Neural cell (in vitro differentiated cells): ENCODE measurements around the gene INHA. TPM values are rescaled to one million over a fixed set of nuclear protein-coding genes. Genes with fewer than 3 reads are reported as not detected.

Experiments
- H2AFZ ChIP-seq: fragments of 200-600, 300-800 bp; sonication (generic), shearing (Covaris generic); 2 replicates; pipeline ENCODE4 v1.6.0; 2014; ENCODE audit warnings: low read depth, mild to moderate bottlenecking, antibody characterized with exemption, low read length, moderate library complexity
- H3F3A ChIP-seq: fragments of 200-600 bp; shearing (Covaris generic); 2 replicates; pipeline ENCODE4 v1.6.1; 2016; ENCODE audit warnings: mild to moderate bottlenecking, moderate library complexity, mixed read lengths, antibody characterized with exemption, low read length; ENCODE audit not compliant: insufficient read depth, poor library complexity, severe bottlenecking
- H3K27ac ChIP-seq: fragments of 200-600, 300-800 bp; sonication (generic), shearing (Covaris generic); 2 replicates; pipeline ENCODE4 v1.5.1; 2014; ENCODE audit warnings: mild to moderate bottlenecking, low read length, moderate library complexity
- H3K27me3 ChIP-seq: fragments of 300-800, 200-600 bp; sonication (generic), shearing (Covaris generic); 2 replicates; pipeline ENCODE4 v1.6.0; 2014; ENCODE audit warnings: mild to moderate bottlenecking, low read depth, low read length, moderate library complexity; ENCODE audit not compliant: insufficient read depth
- H3K36me3 ChIP-seq: fragments of 300-800, 200-600 bp; sonication (generic), shearing (Covaris generic); 2 replicates; pipeline ENCODE4 v1.5.1; 2014; ENCODE audit warnings: mild to moderate bottlenecking, antibody characterized with exemption, low read length, moderate library complexity; ENCODE audit not compliant: insufficient read depth
- H3K4me2 ChIP-seq: fragments of 300-800, 200-600 bp; sonication (generic), shearing (Covaris generic); 2 replicates; pipeline ENCODE4 v1.6.0; 2014; ENCODE audit warnings: mild to moderate bottlenecking, low read length
- H3K4me3 ChIP-seq: fragments of 300-800, 200-600 bp; sonication (generic), shearing (Covaris generic); 2 replicates; pipeline ENCODE4 v1.5.1; 2014; ENCODE audit warnings: mild to moderate bottlenecking, low read length, moderate library complexity
- H3K79me2 ChIP-seq: fragments of 200-600 bp; shearing (Covaris generic); replicated peaks from 2 replicates; pipeline ENCODE4 v1.6.0; 2014; ENCODE audit warnings: mild to moderate bottlenecking, low read length, moderate library complexity; ENCODE audit not compliant: insufficient read depth
- H3K9ac ChIP-seq: fragments of 300-800, 200-600 bp; sonication (generic), shearing (Covaris generic); 2 replicates; pipeline ENCODE4 v1.6.1; 2016; ENCODE audit warnings: mild to moderate bottlenecking, low read length, mixed read lengths
- H3K9me2 ChIP-seq: fragments of 200-600 bp; shearing (Covaris generic); 2 replicates; pipeline ENCODE4 v1.6.1; 2016; ENCODE audit warnings: mild to moderate bottlenecking, low read length, mixed read lengths; ENCODE audit not compliant: insufficient read depth
- H3K9me3 ChIP-seq: fragments of 200-600, 300-800 bp; sonication (generic), shearing (Covaris generic); 2 replicates; pipeline ENCODE4 v1.6.1; 2016; ENCODE audit warnings: mild to moderate bottlenecking, mixed run types, low read length, moderate library complexity, mixed read lengths
- H4K20me1 ChIP-seq: fragments of 200-600 bp; shearing (Covaris generic); 2 replicates; pipeline ENCODE4 v1.6.1; 2016; ENCODE audit warnings: mild to moderate bottlenecking, mixed run types; ENCODE audit not compliant: insufficient read depth
- CTCF ChIP-seq: fragments of 450-650 bp; IDR thresholded peaks from 2 replicates; pipeline ENCODE4 v1.5.1; 2014; ENCODE audit warnings: antibody characterized with exemption, mild to moderate bottlenecking, moderate library complexity; ENCODE audit not compliant: poor library complexity, severe bottlenecking
- EP300 ChIP-seq: fragments of 450-650 bp; conservative IDR thresholded peaks from 2 replicates; pipeline ENCODE4 v1.6.1; 2014; ENCODE audit warnings: antibody characterized with exemption, mild to moderate bottlenecking, moderate library complexity; ENCODE audit not compliant: poor library complexity, severe bottlenecking
- EZH2 ChIP-seq: fragments of 200-600, 300-800 bp; shearing (Covaris generic), sonication (generic); IDR thresholded peaks from 2 replicates; pipeline ENCODE4 v1.6.1; 2014; ENCODE audit warnings: antibody characterized with exemption, low read length, borderline replicate concordance, mild to moderate bottlenecking; ENCODE audit not compliant: insufficient read depth, poor library complexity, severe bottlenecking
- MXI1 ChIP-seq: fragments of 450-650 bp; conservative IDR thresholded peaks from 2 replicates; pipeline ENCODE4 v1.6.1; 2014; ENCODE audit warnings: antibody characterized with exemption, mild to moderate bottlenecking; ENCODE audit not compliant: poor library complexity, severe bottlenecking
- POLR2AphosphoS5 ChIP-seq: IDR thresholded peaks from 2 replicates; pipeline ENCODE4 v1.6.1; 2012
- RAD21 ChIP-seq: fragments of 450-650 bp; conservative IDR thresholded peaks from 2 replicates; pipeline ENCODE4 v1.6.1; 2014; ENCODE audit warnings: antibody characterized with exemption, mild to moderate bottlenecking, moderate library complexity
- SMC3 ChIP-seq: fragments of 450-650 bp; conservative IDR thresholded peaks from 2 replicates; pipeline ENCODE4 v1.6.1; 2014; ENCODE audit warnings: antibody characterized with exemption, mild to moderate bottlenecking, moderate library complexity; ENCODE audit not compliant: poor library complexity
- TAF1 ChIP-seq: IDR thresholded peaks from 2 replicates; pipeline ENCODE4 v1.6.1; 2012; ENCODE audit warnings: low read depth
- polyA plus RNA-seq: library from polyadenylated mRNA; depleted of rRNA; stranded (reverse); fragments of >200 nt; gene quantifications from 2 replicates; pipeline ENCODE4 v1.2.3, GENCODE V29; 2014
- TF ChIP-seq, protein P1 (sequence below): IDR thresholded peaks from 2 replicates; pipeline ENCODE4 v1.6.1; 2012; ENCODE audit warnings: borderline replicate concordance

INHA gene
- polyA plus RNA-seq, 1 donor from 2014 or later = 2.7 TPM

DNA sequence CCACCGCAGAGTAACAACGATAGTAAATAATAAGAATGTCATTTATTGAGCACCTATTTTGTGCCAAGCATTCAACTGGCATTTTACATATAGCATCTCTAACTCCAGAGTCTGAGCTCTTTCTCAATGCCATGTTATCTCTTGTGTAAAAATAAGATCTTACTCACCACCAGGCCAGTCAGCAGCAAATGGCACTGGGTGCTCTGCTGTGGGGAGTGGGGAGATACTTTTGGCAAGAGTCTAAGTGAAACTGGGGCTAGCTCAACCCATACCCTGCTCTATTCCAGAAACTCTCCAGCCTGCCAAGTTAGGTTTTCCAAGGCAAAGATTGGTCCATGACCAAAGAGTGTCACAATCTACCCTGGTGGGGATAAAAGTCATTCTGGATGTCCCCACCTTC, 50.4 kb downstream of the INHA start:
- no peaks in the 10 kb centered on the region for H3K27me3 ChIP-seq
- no peak overlapping the region for H3K4me3 ChIP-seq
- no peaks in the 10 kb centered on the region for H3K9me3 ChIP-seq
- H3K4me2 ChIP-seq = no peak overlapping the region
- H4K20me1 ChIP-seq = no peaks in the 10 kb centered on the region
- no peaks in the 10 kb centered on the region for H3K36me3 ChIP-seq
- TF ChIP-seq MXI1 (no peak), TAF1 (no peak), EP300 (no peak), EZH2 (no peak), RAD21 (no peak), CTCF (no peak), POLR2AphosphoS5 (no peak), SMC3 (no peak)
- TF ChIP-seq, protein P1, sequence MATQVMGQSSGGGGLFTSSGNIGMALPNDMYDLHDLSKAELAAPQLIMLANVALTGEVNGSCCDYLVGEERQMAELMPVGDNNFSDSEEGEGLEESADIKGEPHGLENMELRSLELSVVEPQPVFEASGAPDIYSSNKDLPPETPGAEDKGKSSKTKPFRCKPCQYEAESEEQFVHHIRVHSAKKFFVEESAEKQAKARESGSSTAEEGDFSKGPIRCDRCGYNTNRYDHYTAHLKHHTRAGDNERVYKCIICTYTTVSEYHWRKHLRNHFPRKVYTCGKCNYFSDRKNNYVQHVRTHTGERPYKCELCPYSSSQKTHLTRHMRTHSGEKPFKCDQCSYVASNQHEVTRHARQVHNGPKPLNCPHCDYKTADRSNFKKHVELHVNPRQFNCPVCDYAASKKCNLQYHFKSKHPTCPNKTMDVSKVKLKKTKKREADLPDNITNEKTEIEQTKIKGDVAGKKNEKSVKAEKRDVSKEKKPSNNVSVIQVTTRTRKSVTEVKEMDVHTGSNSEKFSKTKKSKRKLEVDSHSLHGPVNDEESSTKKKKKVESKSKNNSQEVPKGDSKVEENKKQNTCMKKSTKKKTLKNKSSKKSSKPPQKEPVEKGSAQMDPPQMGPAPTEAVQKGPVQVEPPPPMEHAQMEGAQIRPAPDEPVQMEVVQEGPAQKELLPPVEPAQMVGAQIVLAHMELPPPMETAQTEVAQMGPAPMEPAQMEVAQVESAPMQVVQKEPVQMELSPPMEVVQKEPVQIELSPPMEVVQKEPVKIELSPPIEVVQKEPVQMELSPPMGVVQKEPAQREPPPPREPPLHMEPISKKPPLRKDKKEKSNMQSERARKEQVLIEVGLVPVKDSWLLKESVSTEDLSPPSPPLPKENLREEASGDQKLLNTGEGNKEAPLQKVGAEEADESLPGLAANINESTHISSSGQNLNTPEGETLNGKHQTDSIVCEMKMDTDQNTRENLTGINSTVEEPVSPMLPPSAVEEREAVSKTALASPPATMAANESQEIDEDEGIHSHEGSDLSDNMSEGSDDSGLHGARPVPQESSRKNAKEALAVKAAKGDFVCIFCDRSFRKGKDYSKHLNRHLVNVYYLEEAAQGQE = no peak
- no peak overlapping the region for H3K9ac ChIP-seq
- no peaks in the 10 kb centered on the region for H3K79me2 ChIP-seq
- no peak overlapping the region for H3K27ac ChIP-seq
- no peaks in the 10 kb centered on the region for H3K9me2 ChIP-seq
- H2AFZ ChIP-seq = no peak overlapping the region
- H3F3A ChIP-seq = no peaks in the 10 kb centered on the region

GRCh38 chr2:219624565-219624964, 52.5 kb downstream of the INHA start:
- Histone ChIP-seq H3K36me3 (no peaks in the 10 kb centered on the region), H3K27me3 (no peaks in the 10 kb centered on the region), H3K27ac (peak overlapping the region; percentile 8), H2AFZ (no peak overlapping the region), H4K20me1 (no peaks in the 10 kb centered on the region), H3K4me2 (no peak overlapping the region), H3K9me3 (no peaks in the 10 kb centered on the region), H3K9ac (no peak overlapping the region), H3K79me2 (no peaks in the 10 kb centered on the region), H3K9me2 (no peaks in the 10 kb centered on the region), H3K4me3 (no peak overlapping the region), H3F3A (no peaks in the 10 kb centered on the region)
- TF ChIP-seq TAF1 = no peak
- TF ChIP-seq EP300 = peak; percentile 18

- H3K9me2 ChIP-seq = no peaks in the 10 kb centered on the region
- no peak overlapping the region for H3K9ac ChIP-seq
- H2AFZ ChIP-seq = no peak overlapping the region
- TF ChIP-seq, protein P1 = no peak
- no peak for TF ChIP-seq MXI1
- no peak for TF ChIP-seq CTCF
- TF ChIP-seq SMC3 = no peak
- TF ChIP-seq RAD21 = no peak
- no peak for TF ChIP-seq EP300
- TF ChIP-seq POLR2AphosphoS5 = no peak
- no peak for TF ChIP-seq EZH2
- no peak for TF ChIP-seq TAF1
- no peak overlapping the region for H3K4me2 ChIP-seq
- H3K27ac ChIP-seq = peak overlapping the region; percentile 8
- H4K20me1 ChIP-seq = no peaks in the 10 kb centered on the region
- no peaks in the 10 kb centered on the region for H3K9me3 ChIP-seq
- H3F3A ChIP-seq = no peaks in the 10 kb centered on the region
- H3K36me3 ChIP-seq = no peaks in the 10 kb centered on the region
- no peaks in the 10 kb centered on the region for H3K79me2 ChIP-seq
- H3K27me3 ChIP-seq = no peaks in the 10 kb centered on the region
- no peak overlapping the region for H3K4me3 ChIP-seq
Observed at GRCh38 chr2:219625179-219625578, 53.1 kb downstream of the INHA start.
